Tibial artery (tissue), 4 donors: ENCODE results near the gene EPSTI1.
"Not testable (repeated sequence)": the region's sequence is repeated elsewhere in the genome, so short reads cannot be mapped to it uniquely, and the experiment has no call there.

Source experiments
- DNase-seq, 2 donors: peaks; one replicate each; pipeline ENCODE4 v3.0.0-alpha.2; 2019
- H3K27ac ChIP-seq, 2 donors: fragments of 200-600 bp; sonication (generic) in 1 of 2; 1 replicate in 1 of 2; 2 replicates in 1 of 2; pipeline ENCODE4 v1.5.1; 2018 to 2019; ENCODE audit warnings: mild to moderate bottlenecking in 1 of 2
- H3K27me3 ChIP-seq, 2 donors: fragments of 200-600 bp; sonication (generic) in 1 of 2; one replicate each; pipeline versions ENCODE4 v1.5.1 to v1.6.0; 2016 to 2019
- H3K36me3 ChIP-seq, 3 donors: fragments of 200-600 bp; sonication (generic) in 2 of 3; one replicate each; pipeline ENCODE4 v1.5.1; 2016 to 2019; ENCODE audit warnings: mild to moderate bottlenecking in 2 of 3
- H3K4me1 ChIP-seq, 4 donors: fragments of 200-600 bp; sonication (generic) in 2 of 4; 1 replicate in 3 of 4; 2 replicates in 1 of 4; pipeline ENCODE4 v1.5.1; 2016 to 2019
- H3K4me3 ChIP-seq, 2 donors: fragments of 200-600 bp; sonication (generic) in 1 of 2; 1 replicate in 1 of 2; 2 replicates in 1 of 2; pipeline ENCODE4 v1.5.1; 2018 to 2019; ENCODE audit warnings: mild to moderate bottlenecking in 2 of 2
- H3K9me3 ChIP-seq, 3 donors: fragments of 200-600 bp; sonication (generic) in 1 of 3; one replicate each; pipeline ENCODE4 v1.5.1; 2016 to 2019
- CTCF ChIP-seq, 2 experiments: fragments of 200-600 bp in 1 of 2; fragments of 450-650 bp in 1 of 2; IDR thresholded peaks; one replicate each; pipeline ENCODE4 v1.5.1; 2017 to 2019; ENCODE audit warnings: antibody characterized with exemption in 2 of 2, mild to moderate bottlenecking in 1 of 2, moderate library complexity in 1 of 2
- intact Hi-C: fragments of 100-400 bp; cut with DNase I; formaldehyde crosslinking; loops from one replicate; pipeline ENCODE4 v1.15.0; 2023; ENCODE audit warnings: low total_unique reads

The EPSTI1 gene

DNA sequence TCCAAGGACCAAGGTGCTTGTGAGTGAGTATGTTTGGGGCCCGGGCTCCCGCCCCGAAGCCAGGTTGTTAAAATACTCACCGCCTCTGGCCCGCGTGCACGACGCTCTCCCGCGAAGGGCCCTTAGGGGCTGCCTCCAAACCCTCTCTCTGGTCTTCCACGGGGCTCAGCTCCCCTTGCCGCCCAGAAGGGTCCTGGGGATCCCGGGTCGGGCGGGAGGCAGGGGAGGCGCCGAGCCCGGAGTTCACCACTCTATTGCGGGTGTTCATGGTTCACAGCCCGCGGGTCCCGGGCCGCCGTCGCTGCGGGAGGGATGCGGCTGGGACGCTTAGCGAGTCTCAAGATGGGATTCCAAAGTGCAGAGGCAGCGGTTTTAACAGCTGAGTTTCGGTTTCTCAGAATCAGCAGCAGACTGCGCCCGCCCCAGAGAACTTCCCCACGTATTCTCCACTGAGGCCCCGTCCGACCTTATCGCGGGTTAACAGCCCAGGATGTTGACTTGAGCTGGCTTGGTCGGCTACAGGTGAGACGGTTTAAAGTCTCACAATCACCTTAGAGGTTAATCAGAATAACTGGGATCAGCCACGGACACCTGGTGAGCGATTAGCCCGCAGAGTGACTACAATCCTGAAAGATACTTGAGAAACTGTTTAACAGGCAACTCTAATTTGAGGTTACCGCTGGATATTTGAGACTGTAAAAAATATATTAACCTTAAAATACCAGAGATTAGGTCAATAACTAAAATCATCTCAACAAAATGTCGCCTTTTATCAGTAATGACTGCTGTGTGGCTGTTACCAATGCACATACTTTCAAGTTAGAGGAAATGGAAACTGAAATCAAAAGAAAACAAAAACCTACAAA is at the start of gene EPSTI1:
Gene EPSTI1, minus strand, starts transcription at position 344 of the 866 bp plus-strand sequence. Its CDS starts 76 bp downstream, at position 268.
- intact Hi-C loops: no loop called here
- no peaks in the 10 kb centered on the region for H3K27me3 ChIP-seq
- TF ChIP-seq CTCF (IDR thresholded peaks at IDR 0.05): no peak
- no peaks in the 10 kb centered on the region for H3K9me3 ChIP-seq
- peaks cover 0 to 13% (median 4%) of the 10 kb centered on the region in 4 donors for H3K4me1 ChIP-seq
- no peaks in the 10 kb centered on the region for H3K36me3 ChIP-seq
- DNase-seq: peak; percentile 66 to 81
- peak within 1 kb of the TSS; percentile 66 to 68 for H3K27ac ChIP-seq
- peak within 1 kb of the TSS; percentile 75 to 88 for H3K4me3 ChIP-seq

DNA sequence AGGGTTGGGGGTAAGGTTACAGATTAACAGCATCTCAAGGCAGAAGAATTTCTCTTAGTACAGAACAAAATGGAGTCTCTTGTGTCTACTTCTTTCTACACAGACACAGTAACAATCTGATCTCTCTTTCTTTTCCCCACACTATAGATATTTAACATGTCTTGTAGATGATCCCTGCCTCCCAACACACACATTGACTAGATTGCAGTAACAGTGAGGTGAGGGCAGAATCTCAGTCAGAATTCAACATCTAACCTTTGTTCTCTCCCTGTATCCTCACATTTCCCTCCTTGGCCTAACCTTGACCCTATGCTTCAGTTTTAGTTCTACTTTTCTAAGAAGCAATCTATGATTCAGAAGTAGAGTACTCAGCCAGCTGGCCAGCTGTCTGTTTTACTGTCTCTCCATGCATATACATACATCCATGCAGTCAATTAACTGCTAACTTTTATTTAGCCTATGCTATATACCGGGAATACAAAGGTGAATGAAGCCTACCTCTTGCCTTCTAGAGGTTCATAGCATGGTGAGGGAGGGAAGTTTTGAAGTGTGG is 49.4 kb upstream of the EPSTI1 start:
- H3K9me3 ChIP-seq: no peaks in the 10 kb centered on the region
- DNase-seq: no peak
- intact Hi-C loops: no loop called here
- no peak overlapping the region for H3K4me3 ChIP-seq
- H3K27me3 ChIP-seq: no peaks in the 10 kb centered on the region
- H3K36me3 ChIP-seq: peaks cover 0 to 1% (median 0%) of the 10 kb centered on the region in 3 donors
- no peak for TF ChIP-seq CTCF (IDR thresholded peaks at IDR 0.05)
- H3K4me1 ChIP-seq: peaks cover 0 to 19% (median 11%) of the 10 kb centered on the region in 4 donors
- no peak overlapping the region for H3K27ac ChIP-seq

DNA sequence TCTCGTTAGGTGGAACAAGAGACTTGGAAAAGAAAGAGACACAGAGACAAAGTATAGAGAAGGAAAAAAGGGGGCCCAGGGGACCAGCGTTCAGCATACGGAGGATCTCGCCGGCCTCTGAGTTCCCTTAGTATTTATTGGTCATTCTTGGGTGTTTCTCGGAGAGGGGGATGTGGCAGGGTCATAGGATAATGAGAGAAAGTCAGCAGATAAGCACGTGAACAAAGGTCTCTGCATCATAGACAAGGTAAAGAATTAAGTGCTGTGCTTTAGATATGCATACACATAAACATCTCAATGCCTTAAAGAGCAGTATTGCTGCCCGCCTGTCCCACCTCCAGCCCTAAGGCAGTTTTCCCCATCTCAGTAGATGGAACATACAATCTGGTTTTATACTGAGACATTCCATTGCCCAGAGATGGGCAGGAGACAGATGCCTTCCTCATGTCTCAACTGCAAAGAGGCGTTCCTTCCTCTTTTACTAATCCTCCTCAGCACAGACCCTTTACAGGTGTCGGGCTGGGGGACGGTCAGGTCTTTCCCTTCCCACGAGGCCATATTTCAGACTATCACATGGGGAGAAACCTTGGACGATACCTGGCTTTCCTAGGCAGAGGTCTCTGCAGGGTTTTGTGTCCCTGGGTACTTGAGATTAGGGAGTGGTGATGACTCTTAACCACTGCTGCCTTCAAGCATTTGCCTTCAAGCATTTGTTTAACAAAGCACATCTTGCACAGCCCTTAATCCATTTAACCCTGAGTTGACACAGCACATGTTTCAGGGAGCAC is 48.7 kb upstream of the EPSTI1 start:
- H3K4me3 ChIP-seq, DNase-seq, H3K27me3 ChIP-seq, H3K36me3 ChIP-seq, H3K27ac ChIP-seq, H3K9me3 ChIP-seq, intact Hi-C loops: not testable (repeated sequence)
- H3K4me1 ChIP-seq: peaks cover 0 to 26% (median 13%) of the 10 kb centered on the region in 4 donors

GRCh38 chr13:43039966-43040365 is 47.9 kb upstream of the EPSTI1 start:
- Histone ChIP-seq H3K27me3 (no peaks in the 10 kb centered on the region), H3K36me3 (no peaks in the 10 kb centered on the region), H3K4me3 (no peak overlapping the region), H3K9me3 (no peaks in the 10 kb centered on the region), H3K4me1 (peaks cover 0 to 28% (median 13%) of the 10 kb centered on the region in 4 donors), H3K27ac (no peak overlapping the region)
- TF ChIP-seq CTCF (IDR thresholded peaks at IDR 0.05): no peak
- intact Hi-C loops: no loop called here
- DNase-seq: no peak

DNA sequence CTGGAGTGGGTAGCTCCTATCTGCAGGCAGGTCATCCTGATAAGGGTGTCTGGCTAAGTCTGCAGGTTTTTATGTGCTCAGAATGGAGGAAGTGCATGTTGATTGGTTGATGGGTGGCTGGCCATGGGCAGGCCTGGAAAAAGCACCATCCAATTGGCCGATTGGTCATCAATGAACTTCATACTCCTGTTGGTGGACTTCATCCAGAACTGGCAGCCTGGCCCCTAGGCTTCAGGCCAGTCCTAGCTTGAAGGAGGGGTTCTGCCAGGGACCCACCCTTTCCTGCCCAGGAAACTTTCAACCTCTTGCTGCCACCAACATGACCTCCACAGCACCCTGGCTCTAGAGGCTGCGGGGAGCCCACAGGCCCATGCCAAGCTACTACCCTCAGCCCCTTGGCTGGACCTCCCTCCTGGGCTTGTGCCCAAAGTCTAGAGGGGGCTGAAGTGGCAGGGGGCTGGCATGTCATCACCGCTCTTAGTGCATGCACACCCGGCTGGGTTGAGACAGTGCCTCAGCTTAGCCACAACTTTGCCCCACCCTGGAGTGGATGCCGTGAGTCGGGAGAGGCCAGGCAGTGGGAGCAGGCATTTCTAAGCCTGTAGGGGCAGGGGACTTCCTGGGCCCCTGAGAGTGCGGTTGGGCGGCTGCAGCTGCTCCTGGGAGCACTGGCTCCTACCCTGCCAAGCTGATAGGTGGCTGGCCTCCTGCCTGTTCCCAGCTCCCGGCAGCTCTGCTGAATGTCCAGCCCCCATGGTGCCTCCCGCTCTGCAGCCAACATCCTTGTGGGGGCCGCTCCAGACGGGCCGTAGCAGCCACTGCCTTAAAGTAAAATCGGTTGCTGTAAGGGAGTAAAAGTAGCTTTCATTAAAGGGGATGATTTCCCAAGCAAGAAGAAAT is 44.6 kb upstream of the EPSTI1 start:
- no peak for TF ChIP-seq CTCF (IDR thresholded peaks at IDR 0.05)
- no peak overlapping the region for H3K27ac ChIP-seq
- DNase-seq: no peak
- no peaks in the 10 kb centered on the region for H3K27me3 ChIP-seq
- H3K36me3 ChIP-seq: peaks cover 6 to 10% (median 9%) of the 10 kb centered on the region in 3 donors
- H3K4me3 ChIP-seq: peak overlapping the region in 1 of 2 donors; percentile 25
- intact Hi-C loops: no loop called here
- no peaks in the 10 kb centered on the region for H3K9me3 ChIP-seq
- peaks cover 0 to 28% (median 12%) of the 10 kb centered on the region in 4 donors for H3K4me1 ChIP-seq
